Activated naive CD8-positive, alpha-beta T cell treated with anti-CD3 and anti-CD28 coated beads, Interleukin-2, amount 10 ng/mL, durations not matched to agents 7 days and 5 days (primary cell): ENCODE data around the gene SLC2A4RG. TPM values are rescaled to one million over a fixed set of nuclear protein-coding genes. Genes with fewer than 3 reads are reported as not detected.

Experiments used
- ATAC-seq: fragments of 150-1000 bp; cut with Tn5 transposase; one replicate; pipeline ENCODE4 v1.10.0; 2021; ENCODE audit warnings: low read depth, moderate library complexity
- POLR2A ChIA-PET: fragments of 350-600 bp; sonication (Branson Sonifier 250); formaldehyde crosslinking; loops from one replicate; lab custom pipeline; 2021; ENCODE audit warnings: antibody characterized with exemption; lab: Charles Lee
- DNase-seq: peaks from one replicate; pipeline ENCODE4 v3.0.0; 2021
- H3K27ac Mint-ChIP-seq: one replicate; pipeline ENCODE4 v1.8.0; 2022; ENCODE audit warnings: mild to moderate bottlenecking, mixed read lengths
- H3K27me3 Mint-ChIP-seq: one replicate; pipeline ENCODE4 v1.8.0; 2022; ENCODE audit warnings: mild to moderate bottlenecking, moderate library complexity, mixed read lengths
- H3K36me3 Mint-ChIP-seq: one replicate; pipeline ENCODE4 v1.8.0; 2021; ENCODE audit warnings: mild to moderate bottlenecking, mixed read lengths
- H3K4me1 Mint-ChIP-seq: one replicate; pipeline ENCODE4 v1.8.0; 2021; ENCODE audit warnings: mixed read lengths
- H3K4me3 Mint-ChIP-seq: one replicate; pipeline ENCODE4 v1.8.0; 2022; ENCODE audit warnings: mild to moderate bottlenecking, moderate library complexity, mixed read lengths
- H3K9me3 Mint-ChIP-seq: one replicate; pipeline ENCODE4 v1.8.0; 2021; ENCODE audit warnings: mixed read lengths
- total RNA-seq, 2 experiments: library from RNA; stranded (reverse); gene quantifications; one replicate each; pipeline ENCODE4 v1.2.3, GENCODE V29; 2021

SLC2A4RG gene
- total RNA-seq, 2 experiments from 2014 or later = 128 to 134 TPM

GRCh38 chr20:63750807-63751470 is 11.4 kb downstream of the SLC2A4RG start:
- POLR2A ChIA-PET = interaction anchor here (0.6 to 4.2 kb wide), 6 partner anchors 10 to 1011 kb away, joined by 3 to 31 read pairs (median 9); partner anchors contain the start of genes ARFRP1, LIME1, SLC2A4RG and TPD52L2
- ATAC-seq (peak; percentile 82), DNase-seq (peak; percentile 76)
- peak overlapping the region; percentile 94 for H3K27ac Mint-ChIP-seq
- no peaks in the 10 kb centered on the region for H3K27me3 Mint-ChIP-seq
- H3K36me3 Mint-ChIP-seq = no peaks in the 10 kb centered on the region
- H3K9me3 Mint-ChIP-seq = no peaks in the 10 kb centered on the region
- H3K4me1 Mint-ChIP-seq = peaks cover 15% of the 10 kb centered on the region
- peak overlapping the region; percentile 71 for H3K4me3 Mint-ChIP-seq

- ATAC-seq = no peak
- Mint-ChIP-seq H3K4me1 (peaks cover 19% of the 10 kb centered on the region), H3K4me3 (peak overlapping the region; percentile 71), H3K9me3 (no peaks in the 10 kb centered on the region), H3K27ac (peak overlapping the region; percentile 94), H3K36me3 (no peaks in the 10 kb centered on the region), H3K27me3 (no peaks in the 10 kb centered on the region)
- POLR2A ChIA-PET = interaction anchor here (0.5 to 4.2 kb wide), 4 partner anchors 8 to 44 kb away, joined by 3 to 31 read pairs (median 20); partner anchors contain the start of genes ARFRP1, LIME1, SLC2A4RG and ZGPAT
- no peak for DNase-seq
Measured at GRCh38 chr20:63751471-63752271, 12.1 kb downstream of the SLC2A4RG start.

- Mint-ChIP-seq H3K27ac (no peak overlapping the region), H3K4me3 (no peak overlapping the region), H3K27me3 (peaks cover 3% of the 10 kb centered on the region), H3K4me1 (peaks cover 26% of the 10 kb centered on the region), H3K9me3 (no peaks in the 10 kb centered on the region), H3K36me3 (no peaks in the 10 kb centered on the region)
- POLR2A ChIA-PET = interaction anchor here (2.9 to 4.2 kb wide), 2 partner anchors 11 to 15 kb away, joined by 28 to 31 read pairs; partner anchors contain the start of genes LIME1 and SLC2A4RG
- DNase-seq = no peak
- ATAC-seq = no peak
Measured at GRCh38 chr20:63752411-63753101, 13.0 kb downstream of the SLC2A4RG start.

- ATAC-seq (no peak), DNase-seq (no peak)
- H3K4me3 Mint-ChIP-seq = no peak overlapping the region
- POLR2A ChIA-PET = no interaction called here
- H3K27me3 Mint-ChIP-seq = peaks cover 4% of the 10 kb centered on the region
- H3K9me3 Mint-ChIP-seq = no peaks in the 10 kb centered on the region
- H3K4me1 Mint-ChIP-seq = peaks cover 26% of the 10 kb centered on the region
- H3K36me3 Mint-ChIP-seq = no peaks in the 10 kb centered on the region
- no peak overlapping the region for H3K27ac Mint-ChIP-seq
Measured at GRCh38 chr20:63753381-63753780, 13.8 kb downstream of the SLC2A4RG start.

GRCh38 chr20:63754008-63754407 is 14.4 kb downstream of the SLC2A4RG start:
- POLR2A ChIA-PET = no interaction called here
- Mint-ChIP-seq H3K27me3 (peaks cover 5% of the 10 kb centered on the region), H3K9me3 (no peaks in the 10 kb centered on the region), H3K36me3 (no peaks in the 10 kb centered on the region), H3K4me1 (peaks cover 26% of the 10 kb centered on the region), H3K4me3 (no peak overlapping the region), H3K27ac (no peak overlapping the region)
- ATAC-seq (no peak), DNase-seq (no peak)

GRCh38 chr20:63755933-63756647 is 16.5 kb downstream of the SLC2A4RG start:
- POLR2A ChIA-PET = no interaction called here
- H3K4me1 Mint-ChIP-seq = peaks cover 16% of the 10 kb centered on the region
- ATAC-seq (no peak), DNase-seq (no peak)
- peak overlapping the region; percentile 36 for H3K4me3 Mint-ChIP-seq
- no peaks in the 10 kb centered on the region for H3K9me3 Mint-ChIP-seq
- peak overlapping the region; percentile 18 for H3K27ac Mint-ChIP-seq
- peaks cover 9% of the 10 kb centered on the region for H3K27me3 Mint-ChIP-seq
- H3K36me3 Mint-ChIP-seq = no peaks in the 10 kb centered on the region

GRCh38 chr20:63756648-63756991 is 17.0 kb downstream of the SLC2A4RG start:
- peak overlapping the region; percentile 36 for H3K4me3 Mint-ChIP-seq
- H3K27me3 Mint-ChIP-seq = peaks cover 9% of the 10 kb centered on the region
- H3K4me1 Mint-ChIP-seq = peaks cover 13% of the 10 kb centered on the region
- DNase-seq (peak; percentile 62), ATAC-seq (peak; percentile 79)
- POLR2A ChIA-PET = no interaction called here
- peak overlapping the region; percentile 18 for H3K27ac Mint-ChIP-seq
- H3K36me3 Mint-ChIP-seq = no peaks in the 10 kb centered on the region
- no peaks in the 10 kb centered on the region for H3K9me3 Mint-ChIP-seq

GRCh38 chr20:63758152-63758551 is 18.6 kb downstream of the SLC2A4RG start:
- Mint-ChIP-seq H3K9me3 (no peaks in the 10 kb centered on the region), H3K4me3 (no peak overlapping the region), H3K4me1 (peaks cover 13% of the 10 kb centered on the region), H3K36me3 (no peaks in the 10 kb centered on the region), H3K27me3 (peaks cover 16% of the 10 kb centered on the region), H3K27ac (no peak overlapping the region)
- POLR2A ChIA-PET = no interaction called here
- no peak for DNase-seq
- ATAC-seq = no peak

GRCh38 chr20:63759377-63759901 is 19.9 kb downstream of the SLC2A4RG start:
- Mint-ChIP-seq H3K4me3 (no peak overlapping the region), H3K27ac (no peak overlapping the region), H3K4me1 (peaks cover 13% of the 10 kb centered on the region), H3K36me3 (no peaks in the 10 kb centered on the region), H3K9me3 (no peaks in the 10 kb centered on the region), H3K27me3 (peaks cover 16% of the 10 kb centered on the region)
- no peak for DNase-seq
- POLR2A ChIA-PET = interaction anchor here (1.6 kb wide), 1 partner anchor 51 kb away, joined by 3 read pairs; the partner anchor contains the start of genes ARFRP1 and ZGPAT
- no peak for ATAC-seq

GRCh38 chr20:63765082-63765873 is 25.7 kb downstream of the SLC2A4RG start:
- POLR2A ChIA-PET = no interaction called here
- H3K27ac Mint-ChIP-seq = no peak overlapping the region
- H3K36me3 Mint-ChIP-seq = no peaks in the 10 kb centered on the region

GRCh38 chr20:63765902-63766301 is 26.3 kb downstream of the SLC2A4RG start:
- no peak overlapping the region for H3K27ac Mint-ChIP-seq
- POLR2A ChIA-PET = interaction anchor here (0.7 kb wide), 1 partner anchor 89 kb away, joined by 3 read pairs; no protein-coding TSS in a partner anchor
- no peak for DNase-seq
- H3K9me3 Mint-ChIP-seq = no peaks in the 10 kb centered on the region
- no peaks in the 10 kb centered on the region for H3K36me3 Mint-ChIP-seq
- peaks cover 10% of the 10 kb centered on the region for H3K27me3 Mint-ChIP-seq
- no peaks in the 10 kb centered on the region for H3K4me1 Mint-ChIP-seq
- no peak overlapping the region for H3K4me3 Mint-ChIP-seq
- ATAC-seq = no peak

More at GRCh38 chr20:63765082-63765873, 25.7 kb downstream of the SLC2A4RG start:
- Mint-ChIP-seq H3K9me3 (no peaks in the 10 kb centered on the region), H3K4me1 (no peaks in the 10 kb centered on the region), H3K27me3 (peaks cover 10% of the 10 kb centered on the region), H3K4me3 (no peak overlapping the region)
- DNase-seq (no peak), ATAC-seq (no peak)
